Hindlimb muscle (tissue), 1 donor: ENCODE data around the gene SLC15A2. TPM values are rescaled to one million over a fixed set of nuclear protein-coding genes. Genes with fewer than 3 reads are reported as not detected.
A peak's percentile ranks its signal among the peaks of the same experiment; 100 is the strongest.
"Not testable (repeated sequence)": the region's sequence is repeated elsewhere in the genome, so short reads cannot be mapped to it uniquely, and the experiment has no call there.

Experiments used
- DNase-seq: peaks from one replicate; pipeline ENCODE4 v3.0.0-alpha.2; 2013
- polyA plus RNA-seq: library from polyadenylated mRNA; unstranded; fragments of 120-200 nt; gene quantifications from one replicate; pipeline ENCODE4 v1.2.1, GENCODE V29; 2013; ENCODE audit not compliant: insufficient read length

SLC15A2 gene
- 61.8 TPM for polyA plus RNA-seq

- DNase-seq: peak; percentile 45
Measured at GRCh38 chr3:121894301-121894990, at the start of gene SLC15A2. TSS of gene SLC15A2 (plus strand) at chr3:121894401. CDS start at chr3:121894477, 76 bp downstream.

GRCh38 chr3:121844892-121845291 is 49.3 kb upstream of the SLC15A2 start:
- no peak for DNase-seq

- no peak for DNase-seq
Measured at GRCh38 chr3:121852256-121852655, 41.9 kb upstream of the SLC15A2 start.

GRCh38 chr3:121855555-121855954 is 38.6 kb upstream of the SLC15A2 start:
- DNase-seq: no peak

GRCh38 chr3:121857778-121858177 is 36.4 kb upstream of the SLC15A2 start:
- not testable (repeated sequence) for DNase-seq

GRCh38 chr3:121863247-121863646 is 31.0 kb upstream of the SLC15A2 start:
- not testable (repeated sequence) for DNase-seq

- DNase-seq: no peak
Measured at GRCh38 chr3:121863801-121864200, 30.4 kb upstream of the SLC15A2 start.

GRCh38 chr3:121869736-121870135 is 24.5 kb upstream of the SLC15A2 start:
- no peak for DNase-seq

GRCh38 chr3:121870717-121871116 is 23.5 kb upstream of the SLC15A2 start:
- no peak for DNase-seq

GRCh38 chr3:121871430-121871829 is 22.8 kb upstream of the SLC15A2 start:
- DNase-seq: no peak

GRCh38 chr3:121878411-121878810 is 15.8 kb upstream of the SLC15A2 start:
- DNase-seq: no peak

- no peak for DNase-seq
Measured at GRCh38 chr3:121883507-121883906, 10.7 kb upstream of the SLC15A2 start.

- DNase-seq: no peak
Measured at GRCh38 chr3:121885386-121885785, 8.8 kb upstream of the SLC15A2 start.

GRCh38 chr3:121895121-121895520 is 920 bp downstream of the SLC15A2 start:
- DNase-seq: no peak

- DNase-seq: no peak
Measured at GRCh38 chr3:121895736-121896135, 1.5 kb downstream of the SLC15A2 start.

GRCh38 chr3:121896823-121897222 is 2.6 kb downstream of the SLC15A2 start:
- no peak for DNase-seq

- DNase-seq: no peak
Measured at GRCh38 chr3:121897296-121897695, 3.1 kb downstream of the SLC15A2 start.

GRCh38 chr3:121913305-121913990 is 19.2 kb downstream of the SLC15A2 start:
- no peak for DNase-seq

- DNase-seq: no peak
Measured at GRCh38 chr3:121914081-121914998, 20.1 kb downstream of the SLC15A2 start.

- DNase-seq: no peak
Measured at GRCh38 chr3:121916189-121916588, 22.0 kb downstream of the SLC15A2 start.

- DNase-seq: no peak
Measured at GRCh38 chr3:121918779-121919483, 24.7 kb downstream of the SLC15A2 start.

- DNase-seq: no peak
Measured at GRCh38 chr3:121924734-121925133, 30.5 kb downstream of the SLC15A2 start.
